Activated CD8-positive, alpha-beta memory T cell treated with anti-CD3 and anti-CD28 coated beads, Interleukin-2, amount 50 U/mL, for 24 hours (primary cell): ENCODE results near the gene HNRNPUL2.
"Not testable (repeated sequence)": the region's sequence is repeated elsewhere in the genome, so short reads cannot be mapped to it uniquely, and the experiment has no call there.

Experiments
- DNase-seq: peaks from one replicate; pipeline ENCODE4 v3.0.0-alpha.2; 2020; ENCODE audit errors: extremely low read depth

Gene HNRNPUL2

DNA sequence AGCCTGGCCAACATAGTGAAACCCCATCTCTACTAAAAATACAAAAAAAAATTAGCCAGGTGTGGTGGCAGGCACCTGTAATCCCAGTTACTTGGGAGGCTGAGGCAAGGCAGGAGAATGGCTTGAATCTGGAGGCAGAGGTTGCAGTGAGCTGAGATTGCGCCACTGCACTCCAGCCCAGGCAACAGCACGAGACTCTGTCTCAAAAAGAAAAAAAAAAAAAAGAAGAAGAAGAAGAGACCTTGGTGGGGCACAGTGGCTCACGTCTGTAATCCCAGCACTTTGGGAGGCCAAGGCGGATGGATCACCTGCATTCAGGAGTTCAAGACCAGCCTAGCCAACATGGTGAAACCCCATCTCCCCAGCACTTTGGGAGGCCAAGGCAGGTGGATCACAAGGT is 23.3 kb downstream of the HNRNPUL2 start:
- not testable (repeated sequence) for DNase-seq

DNA sequence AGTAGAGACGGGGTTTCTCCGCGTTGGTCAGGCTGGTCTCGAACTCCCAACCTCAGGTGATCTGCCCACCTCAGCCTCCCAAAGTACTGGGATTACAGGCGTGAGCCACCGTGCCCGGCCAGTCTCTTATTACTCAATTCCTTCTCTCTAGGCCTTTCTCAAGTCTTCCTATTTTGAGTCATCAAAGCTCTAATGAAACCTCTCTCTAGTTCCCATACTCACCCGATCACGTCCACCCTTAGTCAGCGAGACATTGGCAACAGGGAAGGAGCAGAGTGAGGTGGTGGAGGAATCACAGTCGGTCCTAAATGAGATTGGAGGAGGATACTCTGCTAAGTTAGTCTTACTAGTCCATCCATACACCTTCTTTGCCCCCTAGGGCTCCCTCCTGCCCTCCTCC is 25.0 kb downstream of the HNRNPUL2 start:
- no peak for DNase-seq

DNA sequence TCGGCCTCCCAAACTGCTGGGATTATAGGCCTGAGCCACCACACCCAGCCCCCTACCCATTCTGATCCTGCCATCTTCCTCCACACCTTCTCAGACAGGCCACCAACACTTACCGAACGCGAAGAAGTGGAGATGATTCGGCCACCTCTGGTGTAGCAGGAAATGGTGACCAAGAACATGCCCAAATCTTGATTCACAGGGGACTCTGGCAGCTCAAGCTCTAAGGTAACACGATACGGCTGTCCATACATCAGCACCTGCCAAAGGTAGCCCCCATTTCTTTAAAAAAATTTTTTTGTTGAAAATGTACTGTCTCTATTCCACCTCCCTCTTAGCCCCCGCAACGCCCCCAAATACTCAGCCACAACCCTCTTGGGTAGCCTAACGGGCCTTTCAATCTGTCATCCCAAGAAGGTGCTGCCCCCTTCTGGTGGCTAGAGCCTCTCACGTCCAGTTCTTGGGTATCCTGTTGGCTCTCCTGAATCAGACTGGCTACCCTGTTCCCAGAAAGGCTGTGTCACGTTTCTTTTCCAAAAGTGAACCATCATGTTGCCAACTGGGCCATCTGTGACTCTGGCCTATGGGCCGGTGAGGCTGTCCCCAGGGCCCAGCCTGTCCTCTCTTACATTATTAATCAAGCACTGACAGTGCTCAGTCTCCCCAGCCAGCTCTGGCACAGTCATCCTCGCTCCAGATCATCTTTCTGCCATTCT is 32.6 kb downstream of the HNRNPUL2 start:
- DNase-seq = no peak

DNA sequence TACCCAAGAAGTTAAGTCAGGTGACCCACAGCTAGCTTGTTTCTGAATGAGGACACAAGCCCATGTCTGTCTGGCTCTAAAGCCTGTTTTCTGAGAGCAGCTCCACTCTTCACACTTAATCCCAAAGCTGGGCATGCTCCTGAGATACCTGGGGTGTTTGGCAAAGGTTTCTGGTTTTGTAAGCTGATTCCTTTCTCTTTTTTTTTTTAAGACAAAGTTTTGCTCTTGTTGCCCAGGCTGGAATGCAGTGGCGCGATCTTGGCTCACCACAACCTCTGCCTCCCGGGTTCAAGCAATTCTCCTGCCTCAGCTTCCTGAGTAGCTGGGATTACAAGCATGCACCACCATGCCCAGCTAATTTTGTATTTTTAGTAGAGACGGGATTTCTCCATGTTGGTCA is 33.6 kb downstream of the HNRNPUL2 start:
- DNase-seq = not testable (repeated sequence)

DNA sequence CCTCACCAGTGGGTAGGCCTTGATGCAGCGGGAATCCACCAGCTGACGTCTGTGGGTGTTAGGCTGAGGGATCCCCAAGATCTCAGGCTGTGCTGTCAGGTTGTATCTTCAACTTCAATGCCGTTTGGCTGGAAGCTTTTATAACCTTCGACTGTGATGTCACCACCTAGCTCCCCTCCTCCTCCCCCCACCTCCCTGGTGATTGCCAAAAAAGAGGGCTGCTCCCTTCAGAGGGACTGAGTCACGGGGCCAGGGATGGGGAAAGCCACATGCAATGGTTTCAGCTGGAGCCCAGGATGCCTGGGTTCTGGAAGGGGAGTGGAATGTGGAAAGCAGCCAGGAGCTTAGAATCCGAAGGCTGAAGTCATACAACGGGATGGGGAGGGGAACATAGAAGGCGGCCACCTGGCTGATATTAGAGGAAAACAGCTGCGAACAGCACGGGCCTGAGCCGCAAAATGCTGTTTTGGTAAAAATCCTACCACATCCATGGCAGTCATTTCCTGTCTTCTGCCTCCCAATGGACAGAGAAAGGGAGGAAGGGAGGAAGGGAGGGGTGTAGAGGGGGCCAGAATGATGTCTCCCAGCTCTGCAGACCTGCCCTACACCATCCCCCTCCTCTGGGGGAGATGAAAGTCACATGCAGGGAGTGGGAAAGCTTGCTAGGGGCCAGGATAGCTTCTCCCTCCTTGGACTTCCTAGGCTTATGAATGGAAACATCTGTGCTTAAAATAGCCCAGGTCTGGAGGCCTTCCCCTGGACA is 37.7 kb downstream of the HNRNPUL2 start, which contains the start of gene LRRN4CL:
Gene LRRN4CL (minus strand): TSS at position 110 of the 763 bp plus-strand sequence. CDS start 1,022 bp downstream, outside the sequence.
- DNase-seq = no peak

DNA sequence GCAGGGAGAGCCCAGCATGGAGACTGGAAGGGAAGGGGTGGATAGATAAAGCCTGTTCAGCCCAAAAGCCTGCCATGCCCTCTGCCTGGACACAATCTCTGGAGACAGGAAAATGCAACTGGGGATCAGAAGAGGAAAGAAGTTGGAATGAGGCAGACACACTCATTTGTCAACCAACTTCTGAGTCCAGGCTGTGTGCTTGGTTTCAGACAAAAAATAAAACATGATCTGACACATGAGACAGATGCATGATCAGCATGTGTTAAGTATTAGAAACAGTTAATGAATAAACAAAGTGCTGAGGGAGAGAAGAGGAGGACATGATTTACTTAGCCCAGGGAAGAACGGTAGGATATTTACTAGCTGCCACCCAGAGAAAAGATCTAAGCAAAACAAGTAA is 38.8 kb downstream of the HNRNPUL2 start:
- no peak for DNase-seq

DNA sequence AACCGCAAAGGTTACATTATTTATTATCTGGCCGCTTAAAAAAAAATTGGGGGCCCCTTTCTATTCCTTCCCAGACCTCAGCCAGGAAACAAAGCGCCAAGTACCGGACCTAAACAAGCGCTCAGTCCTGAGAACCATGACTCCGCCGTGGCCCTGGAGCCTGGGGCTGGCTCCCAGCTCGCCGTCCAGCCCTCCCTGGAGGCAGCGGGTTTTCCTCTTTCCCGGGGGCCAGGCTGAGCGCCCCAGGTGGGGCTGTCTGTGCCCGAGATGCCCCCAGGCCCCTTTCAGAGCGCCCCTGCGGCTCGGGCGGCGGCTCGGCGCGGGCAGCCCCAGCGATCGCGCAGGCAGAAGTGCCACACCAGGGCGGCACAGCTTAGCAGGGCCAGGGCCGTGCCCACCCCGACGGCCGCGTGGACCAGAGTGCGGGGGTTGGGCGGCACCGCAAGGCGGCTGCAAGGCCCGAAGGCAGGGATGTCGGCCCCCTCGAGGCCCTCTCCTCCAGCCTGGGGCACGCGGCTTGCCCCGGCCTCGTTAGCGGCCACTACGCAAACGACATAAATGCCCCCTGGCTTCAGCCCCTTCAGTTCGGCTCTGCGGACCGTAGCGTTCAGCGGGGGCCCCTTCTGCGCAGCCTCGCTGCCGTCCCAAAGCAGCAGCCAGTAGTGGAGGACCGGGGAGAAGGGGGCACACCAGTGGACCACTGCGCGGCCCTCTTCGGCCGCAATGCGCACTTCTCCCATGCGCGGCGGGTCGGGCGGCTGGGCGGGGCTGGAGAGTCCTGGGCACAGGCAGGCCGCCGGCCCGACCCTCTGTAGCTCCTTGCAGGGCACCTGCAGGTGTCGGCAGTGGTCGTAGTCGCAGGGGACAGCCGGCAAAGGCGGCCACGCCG is 39.5 kb downstream of the HNRNPUL2 start:
- no peak for DNase-seq

DNA sequence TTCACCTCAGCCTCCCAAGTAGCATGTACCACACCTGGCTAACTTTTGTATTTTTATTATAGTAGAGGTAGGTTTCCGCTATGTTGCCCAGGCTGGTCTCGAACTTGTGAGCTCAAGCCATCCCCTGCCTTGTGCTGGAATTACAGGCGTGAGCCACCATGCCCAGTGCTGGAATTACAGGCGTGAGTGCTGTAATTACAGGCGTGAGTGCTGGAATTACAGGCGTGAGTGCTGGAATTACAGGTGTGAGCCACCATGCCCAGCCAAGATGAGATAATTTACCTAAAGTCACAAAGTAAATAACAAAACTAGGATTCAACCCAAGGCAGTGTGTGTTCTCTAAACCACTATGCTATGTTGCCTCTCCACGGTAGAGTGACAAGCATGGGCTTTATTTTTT is 44.7 kb downstream of the HNRNPUL2 start:
- no peak for DNase-seq

DNA sequence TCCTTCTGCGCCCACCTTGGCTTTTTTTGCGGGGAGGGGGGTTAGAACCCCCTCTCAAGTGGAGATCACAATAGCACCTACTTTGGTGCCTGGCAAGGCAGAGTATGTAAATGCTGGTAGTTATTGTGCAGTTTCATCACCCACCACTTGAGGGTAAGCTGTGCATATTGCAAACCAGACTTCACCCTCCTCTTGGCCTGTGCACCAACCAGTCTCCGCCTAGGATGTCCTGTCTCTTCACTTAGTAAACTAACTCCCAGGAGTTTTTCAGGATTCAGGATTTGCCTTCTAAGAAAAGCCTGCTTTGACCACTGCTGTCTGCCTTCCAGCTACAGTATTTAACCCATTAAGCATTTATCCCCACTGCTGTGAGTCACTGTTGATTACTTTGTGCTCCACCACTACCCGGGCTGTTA is 46.4 kb downstream of the HNRNPUL2 start:
- no peak for DNase-seq

DNA sequence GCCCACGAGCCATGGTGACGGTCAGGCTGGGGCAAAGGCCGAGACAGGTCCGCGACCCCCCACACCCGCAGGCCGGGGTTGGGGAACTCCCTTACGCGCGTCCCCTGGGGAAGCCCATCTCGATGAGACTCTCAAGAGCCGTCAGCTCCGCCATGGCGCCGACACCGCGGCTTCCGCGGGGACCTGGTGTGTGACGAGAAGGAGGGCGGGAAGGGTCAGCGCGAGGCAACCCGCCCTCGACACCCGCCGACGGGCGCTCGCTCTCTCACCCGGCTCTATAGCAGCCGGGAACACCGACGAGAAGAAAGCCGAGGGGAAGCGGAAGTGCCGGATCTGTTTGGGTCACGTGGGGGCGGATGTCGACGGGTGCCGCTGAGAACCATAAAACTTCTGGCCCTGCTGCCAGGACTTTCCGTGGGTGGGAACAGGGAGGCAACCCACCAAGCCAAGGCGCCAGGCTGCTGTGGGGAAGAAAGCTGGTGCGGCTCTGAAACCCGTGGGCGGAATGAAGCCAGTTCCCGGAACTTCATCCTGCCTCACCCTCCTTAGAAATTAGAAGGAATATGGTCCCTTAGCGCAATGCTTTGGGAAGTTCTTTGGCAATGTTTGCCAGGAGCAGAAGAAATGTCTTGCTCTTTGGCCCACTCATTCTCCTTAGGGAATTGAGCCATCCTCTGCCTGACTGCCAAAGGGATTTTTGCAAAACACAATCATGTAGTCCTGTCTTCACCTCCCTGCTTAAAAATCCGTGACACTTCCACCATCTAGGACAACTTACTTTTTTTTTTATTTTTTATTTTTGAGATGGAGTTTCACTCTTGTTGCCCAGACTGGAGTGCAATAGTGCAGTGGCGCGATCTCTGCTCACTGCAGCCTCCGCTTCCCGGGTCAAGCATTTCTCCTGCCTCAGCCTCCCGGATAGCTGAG is 48.2 kb downstream of the HNRNPUL2 start, which contains the start of gene UBXN1:
Gene UBXN1 (minus strand): TSS at position 304 of the 927 bp plus-strand sequence. CDS start 150 bp downstream, at position 154.
- peak; percentile 77 for DNase-seq

DNA sequence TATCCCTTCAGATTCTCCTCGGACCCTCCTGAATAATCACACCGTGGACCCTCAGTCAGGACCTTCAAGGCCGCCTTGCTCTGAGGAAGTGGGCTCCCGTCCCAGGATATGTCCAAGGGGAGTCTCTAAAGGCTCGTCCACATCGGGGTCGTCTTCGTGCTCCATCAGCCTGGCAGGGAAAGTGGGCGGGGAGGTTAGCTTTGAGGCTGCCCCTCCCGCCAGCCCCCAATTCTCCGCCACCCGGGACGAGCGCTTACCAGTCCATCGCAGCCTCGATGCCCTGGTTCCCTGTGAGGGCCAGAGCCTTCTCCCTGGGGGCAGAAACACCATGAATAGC is 48.9 kb downstream of the HNRNPUL2 start:
- no peak for DNase-seq

DNA sequence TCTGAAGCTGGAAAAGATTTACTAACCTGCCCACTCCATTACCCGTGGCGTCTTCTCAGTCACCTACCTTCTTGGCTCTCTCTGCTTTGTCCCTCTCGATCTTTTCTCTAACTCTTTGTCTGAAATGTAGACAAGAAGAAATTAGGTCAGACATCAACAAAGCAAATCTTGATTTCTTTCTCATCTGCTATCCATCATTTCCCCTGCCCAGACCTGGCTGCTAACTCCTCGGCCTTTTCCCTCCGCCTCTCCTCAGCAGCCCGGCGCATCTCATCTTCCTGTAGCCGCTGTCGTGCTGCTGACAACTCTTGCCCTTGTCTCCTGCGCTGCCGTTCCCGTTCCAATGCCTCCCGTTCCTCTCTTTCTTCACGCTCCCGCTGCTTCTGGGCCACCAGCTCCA is 49.5 kb downstream of the HNRNPUL2 start:
- no peak for DNase-seq

DNA sequence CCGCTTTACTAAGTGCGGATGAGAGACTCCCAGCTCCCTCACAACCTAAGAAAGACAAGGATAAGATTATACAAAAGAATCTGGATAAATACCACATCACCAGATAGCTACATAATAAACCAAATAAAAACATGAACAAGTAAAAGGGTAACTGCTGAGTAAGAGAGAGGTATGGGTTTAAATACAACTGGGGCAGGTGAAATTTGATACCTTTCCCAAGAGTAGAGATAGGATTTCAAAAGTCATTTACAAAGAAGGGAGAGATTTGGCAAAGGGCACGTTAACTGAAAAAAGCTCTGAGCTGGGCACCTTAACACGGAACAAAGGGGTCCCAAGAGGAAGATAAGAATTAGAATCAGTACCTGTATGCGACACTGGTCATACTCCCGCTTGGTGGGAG is 50.1 kb downstream of the HNRNPUL2 start:
- DNase-seq = no peak

DNA sequence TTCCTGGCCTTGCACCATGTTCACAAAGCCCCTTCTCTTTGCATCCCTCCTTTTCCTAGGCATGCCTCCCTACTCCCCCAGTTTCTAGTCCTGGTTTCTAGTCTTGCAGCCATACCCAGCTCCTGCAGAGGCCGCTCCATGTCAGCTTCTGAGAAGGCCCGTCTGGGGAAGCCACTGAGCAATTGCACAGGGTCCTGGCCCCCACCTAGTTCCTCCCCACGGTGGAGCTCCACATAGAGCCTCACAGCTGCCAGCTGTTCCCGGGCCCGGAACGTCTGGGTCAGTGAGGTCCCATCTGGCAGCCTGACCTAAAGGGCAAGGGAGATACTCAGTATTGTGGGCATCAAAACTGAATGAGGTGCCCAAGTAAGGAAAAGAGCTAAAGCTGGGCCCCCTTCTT is 50.6 kb downstream of the HNRNPUL2 start:
- no peak for DNase-seq

DNA sequence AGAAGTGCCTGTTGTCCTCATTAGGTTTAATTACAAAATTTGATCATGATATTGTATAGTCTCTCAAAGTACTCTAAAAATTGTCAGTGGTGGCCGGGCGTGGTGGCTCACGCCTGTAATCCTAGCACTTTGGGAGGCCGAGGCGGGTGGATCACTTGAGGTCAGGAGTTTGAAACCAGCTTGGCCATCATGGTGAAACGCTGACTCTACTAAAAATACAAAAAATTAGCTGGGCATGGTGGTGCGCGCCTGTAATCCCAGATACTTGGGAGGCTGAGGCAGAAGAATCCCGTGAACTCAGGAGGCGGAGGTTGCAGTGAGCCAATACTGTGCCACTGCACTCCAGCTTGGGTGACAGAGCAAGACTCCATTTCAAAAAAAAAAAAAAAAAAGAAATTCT is 51.8 kb downstream of the HNRNPUL2 start:
- DNase-seq = not testable (repeated sequence)

DNA sequence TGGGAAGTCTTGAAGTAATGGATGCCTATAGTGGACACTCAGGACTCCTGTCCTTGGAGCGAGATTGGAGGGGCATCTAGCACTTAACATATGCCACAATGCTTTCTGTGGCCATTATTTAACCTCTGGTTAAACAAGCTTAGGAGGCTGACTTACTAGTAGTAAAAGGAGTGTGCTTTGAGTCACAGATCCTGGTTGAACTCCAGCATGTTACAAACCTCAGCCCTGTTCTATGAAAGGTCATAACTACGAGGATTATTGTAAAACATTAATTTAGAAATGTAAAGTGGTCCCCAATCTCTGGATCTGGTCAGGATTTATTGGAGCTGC is 54.1 kb downstream of the HNRNPUL2 start:
- no peak for DNase-seq

DNA sequence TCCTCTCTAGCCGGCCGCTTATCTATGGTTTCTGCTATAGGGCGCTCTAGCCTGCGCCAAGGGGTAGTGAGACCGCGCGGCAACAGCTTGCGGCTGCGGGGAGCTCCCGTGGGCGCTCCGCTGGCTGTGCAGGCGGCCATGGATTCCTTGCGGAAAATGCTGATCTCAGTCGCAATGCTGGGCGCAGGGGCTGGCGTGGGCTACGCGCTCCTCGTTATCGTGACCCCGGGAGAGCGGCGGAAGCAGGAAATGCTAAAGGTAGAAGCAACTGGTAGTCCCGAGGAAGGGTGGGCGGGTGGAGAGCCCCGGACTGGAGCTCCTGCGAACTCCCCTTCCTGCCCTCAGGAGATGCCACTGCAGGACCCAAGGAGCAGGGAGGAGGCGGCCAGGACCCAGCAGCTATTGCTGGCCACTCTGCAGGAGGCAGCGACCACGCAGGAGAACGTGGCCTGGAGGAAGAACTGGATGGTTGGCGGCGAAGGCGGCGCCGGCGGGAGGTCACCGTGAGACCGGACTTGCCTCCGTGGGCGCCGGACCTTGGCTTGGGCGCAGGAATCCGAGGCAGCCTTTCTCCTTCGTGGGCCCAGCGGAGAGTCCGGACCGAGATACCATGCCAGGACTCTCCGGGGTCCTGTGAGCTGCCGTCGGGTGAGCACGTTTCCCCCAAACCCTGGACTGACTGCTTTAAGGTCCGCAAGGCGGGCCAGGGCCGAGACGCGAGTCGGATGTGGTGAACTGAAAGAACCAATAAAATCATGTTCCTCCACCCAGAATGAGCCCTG is 55.5 kb downstream of the HNRNPUL2 start, which contains the start of the genes LBHD1 and UQCC3:
Gene LBHD1 (minus strand): TSS at position 660 of the 782 bp plus-strand sequence. CDS start 2,236 bp downstream, outside the sequence.
Gene UQCC3 (plus strand): TSS at position 66 of the 782 bp plus-strand sequence. CDS start 73 bp downstream, at position 139.
- DNase-seq = no peak

DNA sequence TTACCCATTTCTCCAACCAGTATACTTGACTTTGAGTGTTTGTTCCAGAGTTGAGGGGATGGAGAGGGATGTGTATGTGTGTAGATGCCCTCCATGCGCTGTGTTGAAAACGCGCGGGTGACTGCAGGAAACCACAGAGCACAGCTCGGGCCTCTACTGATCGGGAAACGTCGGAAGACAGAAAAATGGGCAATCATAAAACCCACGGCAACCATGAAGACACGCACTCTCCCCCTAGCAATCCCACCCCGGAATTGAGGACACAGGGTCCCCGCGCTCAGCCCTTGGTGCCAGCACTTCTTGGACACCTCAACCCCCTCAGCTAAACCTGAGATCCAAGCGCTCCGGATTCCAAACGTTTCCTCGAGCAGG is 56.0 kb downstream of the HNRNPUL2 start:
- DNase-seq = no peak

DNA sequence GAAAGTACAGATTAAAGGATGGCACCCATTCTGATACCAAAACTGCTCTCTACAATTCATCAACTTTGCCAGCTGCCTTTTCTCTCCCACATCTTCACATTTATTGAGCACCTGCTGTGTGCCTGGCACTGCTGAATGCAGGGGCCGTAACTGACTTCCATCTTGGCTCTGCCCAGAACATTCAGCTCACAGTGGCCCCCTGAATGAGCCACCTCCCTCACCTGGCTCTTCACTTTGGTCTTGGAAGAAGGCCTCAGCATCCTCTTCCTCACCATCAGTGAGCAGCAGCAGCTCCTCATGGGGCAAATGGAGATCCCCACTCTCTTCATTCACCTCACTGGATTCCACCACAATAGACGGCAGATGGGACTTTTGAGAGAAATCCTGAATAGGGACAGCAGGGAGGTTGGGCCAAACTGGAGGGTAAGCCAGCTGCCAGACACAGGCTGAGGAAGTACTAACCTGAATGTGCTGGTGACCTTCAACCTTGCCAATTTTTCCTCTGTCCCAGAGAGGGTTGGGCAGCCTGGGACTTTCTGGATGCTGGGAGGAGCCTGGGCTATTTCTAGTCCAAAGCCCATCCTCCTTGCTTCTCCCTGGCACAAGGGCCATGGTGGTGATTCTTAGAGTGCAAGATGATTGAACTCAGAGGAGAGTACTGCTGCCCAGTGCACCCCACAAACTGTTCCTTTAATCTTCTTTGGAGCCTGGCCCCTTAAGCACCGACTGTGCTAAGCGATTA is 57.7 kb downstream of the HNRNPUL2 start:
- DNase-seq = no peak
